Measurements from ENCODE around the gene TLX1. TPM values are rescaled to one million over a fixed set of nuclear protein-coding genes. Genes with fewer than 3 reads are reported as not detected.

TLX1 gene
- total and polyA plus RNA-seq, 8 donors: 0.58 to 7.0 TPM; not detected in 6

DNA sequence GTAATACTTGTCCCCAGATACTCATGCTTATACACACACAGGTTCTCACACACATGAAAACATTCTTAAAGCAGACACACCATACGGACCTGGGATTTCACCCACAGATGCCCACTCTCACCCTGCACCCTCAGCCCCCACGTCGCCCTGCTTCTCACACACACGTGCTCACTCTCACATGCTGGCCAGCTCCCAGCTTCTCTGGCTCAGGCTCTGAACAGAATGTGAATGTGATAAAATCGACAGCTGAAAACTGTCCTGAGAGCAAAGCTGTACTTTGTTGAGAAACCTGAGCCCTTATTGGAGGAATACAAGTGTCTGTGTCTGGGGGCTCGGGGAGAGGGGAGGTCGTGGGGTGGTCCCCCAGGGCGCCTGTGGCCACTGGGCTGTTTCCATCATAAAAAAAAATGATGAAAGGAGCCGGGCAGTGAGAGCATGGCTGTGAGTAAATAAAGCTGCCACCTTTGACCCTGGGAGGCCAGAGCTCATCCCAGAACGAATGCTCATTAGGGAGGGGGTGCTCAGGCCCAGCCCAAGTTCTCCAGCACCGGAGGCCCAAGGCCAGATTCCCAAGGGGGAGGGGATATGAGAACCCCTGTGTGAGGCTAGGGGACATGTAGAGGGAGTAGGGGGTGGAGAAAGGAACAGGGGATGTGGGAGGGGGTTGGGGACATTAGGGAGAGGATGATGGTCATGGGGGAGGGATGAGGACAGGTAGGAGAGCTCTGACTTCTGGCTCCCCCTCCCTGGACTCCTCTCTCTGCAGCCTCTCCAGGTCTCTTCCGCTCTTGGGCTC, 18.1 kb upstream of the TLX1 start:
- no peak overlapping the region for H3K4me3 ChIP-seq
- TF ChIP-seq POLR2A (IDR thresholded peaks at IDR 0.05) (no peak), POLR2AphosphoS5 (IDR thresholded peaks at IDR 0.05) (no peak), EP300 (IDR thresholded peaks at IDR 0.05) (no peak)
- TF ChIP-seq, protein P1, sequence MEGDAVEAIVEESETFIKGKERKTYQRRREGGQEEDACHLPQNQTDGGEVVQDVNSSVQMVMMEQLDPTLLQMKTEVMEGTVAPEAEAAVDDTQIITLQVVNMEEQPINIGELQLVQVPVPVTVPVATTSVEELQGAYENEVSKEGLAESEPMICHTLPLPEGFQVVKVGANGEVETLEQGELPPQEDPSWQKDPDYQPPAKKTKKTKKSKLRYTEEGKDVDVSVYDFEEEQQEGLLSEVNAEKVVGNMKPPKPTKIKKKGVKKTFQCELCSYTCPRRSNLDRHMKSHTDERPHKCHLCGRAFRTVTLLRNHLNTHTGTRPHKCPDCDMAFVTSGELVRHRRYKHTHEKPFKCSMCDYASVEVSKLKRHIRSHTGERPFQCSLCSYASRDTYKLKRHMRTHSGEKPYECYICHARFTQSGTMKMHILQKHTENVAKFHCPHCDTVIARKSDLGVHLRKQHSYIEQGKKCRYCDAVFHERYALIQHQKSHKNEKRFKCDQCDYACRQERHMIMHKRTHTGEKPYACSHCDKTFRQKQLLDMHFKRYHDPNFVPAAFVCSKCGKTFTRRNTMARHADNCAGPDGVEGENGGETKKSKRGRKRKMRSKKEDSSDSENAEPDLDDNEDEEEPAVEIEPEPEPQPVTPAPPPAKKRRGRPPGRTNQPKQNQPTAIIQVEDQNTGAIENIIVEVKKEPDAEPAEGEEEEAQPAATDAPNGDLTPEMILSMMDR (IDR thresholded peaks at IDR 0.05): no peak
- DNase-seq: no peak
- H3K27me3 ChIP-seq: peaks cover 0 to 89% (median 38%) of the 10 kb centered on the region in 3 donors
- 16 to 21% (median 18%) methylated on average over 12 of the region's 12 CpGs for WGBS, 5 donors
- no peak overlapping the region for H3K27ac ChIP-seq
- H3K36me3 ChIP-seq: no peaks in the 10 kb centered on the region
- no peaks in the 10 kb centered on the region for H3K9me3 ChIP-seq
- H3K4me1 ChIP-seq: no peaks in the 10 kb centered on the region
- intact Hi-C loops (cut with DNase I; ENCODE audit: low total_unique reads): no loop called here

DNA sequence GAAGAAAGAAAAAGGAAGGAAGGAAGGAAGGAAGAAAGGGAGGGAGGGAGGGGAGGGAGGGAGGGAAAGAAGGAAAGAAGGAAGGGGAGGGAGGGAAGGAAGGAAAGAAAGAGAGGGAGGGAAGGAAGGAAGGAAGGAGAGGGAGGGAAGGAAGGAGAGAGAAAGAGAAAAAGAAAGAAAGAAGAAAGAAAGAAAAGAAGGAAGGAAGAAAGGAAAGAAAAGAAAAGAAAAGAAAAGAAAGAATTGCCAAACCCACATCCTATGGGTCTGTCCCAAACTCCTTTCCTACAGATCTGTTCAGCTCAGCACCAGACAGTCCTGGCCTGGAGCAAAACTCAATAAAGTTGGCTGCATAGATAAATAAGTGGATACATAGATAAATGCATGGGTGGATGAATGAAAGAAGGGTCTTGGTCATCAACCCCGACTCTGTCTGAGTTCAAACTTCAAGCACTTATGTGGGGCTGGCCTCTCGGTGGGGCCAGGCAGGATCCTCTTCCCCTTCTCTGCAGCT, 17.2 kb upstream of the TLX1 start:
- TF ChIP-seq POLR2A (IDR thresholded peaks at IDR 0.05) (no peak), EP300 (IDR thresholded peaks at IDR 0.05) (no peak), POLR2AphosphoS5 (IDR thresholded peaks at IDR 0.05) (no peak)
- TF ChIP-seq, protein P1 (IDR thresholded peaks at IDR 0.05): no peak
- no peak overlapping the region for H3K27ac ChIP-seq
- DNase-seq: no peak
- H3K4me1 ChIP-seq: no peaks in the 10 kb centered on the region
- H3K27me3 ChIP-seq: peaks cover 0 to 89% (median 34%) of the 10 kb centered on the region in 3 donors
- H3K36me3 ChIP-seq: no peaks in the 10 kb centered on the region
- 51 to 71% (median 57%) methylated on average over 2 of the region's 2 CpGs for WGBS, 5 donors
- no peak overlapping the region for H3K4me3 ChIP-seq
- intact Hi-C loops (cut with DNase I; ENCODE audit: low total_unique reads): no loop called here
- H3K9me3 ChIP-seq: no peaks in the 10 kb centered on the region

DNA sequence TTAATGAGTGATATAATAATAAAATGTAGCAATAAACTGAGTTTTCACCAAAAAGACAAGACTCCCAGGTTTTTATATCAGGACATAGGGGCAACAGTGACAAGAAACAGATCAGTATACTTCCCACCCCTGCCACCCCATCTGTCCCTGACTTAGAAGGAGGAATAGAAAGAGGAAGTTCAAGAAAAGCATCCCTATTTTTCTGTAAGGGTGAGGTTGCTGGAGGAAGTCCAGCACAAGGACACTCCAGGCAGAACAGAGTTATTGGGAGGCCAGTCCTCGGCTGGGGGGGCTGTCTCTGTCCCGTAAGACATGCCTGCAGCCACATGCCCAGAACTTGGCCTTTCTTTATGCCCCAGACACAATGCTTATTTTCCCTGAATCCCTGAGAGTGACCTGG, 16.5 kb upstream of the TLX1 start:
- no peak for TF ChIP-seq EP300 (IDR thresholded peaks at IDR 0.05)
- TF ChIP-seq, protein P1 (IDR thresholded peaks at IDR 0.05): no peak
- TF ChIP-seq POLR2A (IDR thresholded peaks at IDR 0.05): no peak
- no peak for TF ChIP-seq POLR2AphosphoS5 (IDR thresholded peaks at IDR 0.05)
- H3K27me3 ChIP-seq: peaks cover 0 to 89% (median 34%) of the 10 kb centered on the region in 3 donors

DNA sequence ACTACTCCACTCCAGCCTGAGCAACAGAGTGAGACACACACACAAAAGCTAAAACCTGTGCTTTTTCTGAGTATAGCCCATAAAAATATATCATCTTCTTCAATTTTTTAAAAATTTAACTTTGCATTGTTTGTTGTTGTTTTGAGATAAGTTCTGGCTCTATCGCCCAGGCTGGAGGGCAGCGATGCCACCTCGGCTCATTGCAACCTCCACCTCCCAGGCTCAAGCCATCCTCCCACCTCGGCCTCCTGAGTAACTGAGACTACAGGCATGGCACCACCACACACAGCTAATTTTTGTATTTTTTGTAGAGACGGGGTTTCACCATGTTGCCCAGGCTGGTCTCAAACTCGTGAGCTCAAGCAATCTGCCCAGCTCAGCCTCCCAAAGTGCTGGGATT, 14.3 kb upstream of the TLX1 start:
- WGBS, 5 donors: 80 to 94% (median 85%) methylated on average over 6 of the region's 6 CpGs
- no peak overlapping the region for H3K27ac ChIP-seq
- TF ChIP-seq EP300 (IDR thresholded peaks at IDR 0.05): no peak
- TF ChIP-seq POLR2AphosphoS5 (IDR thresholded peaks at IDR 0.05): no peak
- TF ChIP-seq POLR2A (IDR thresholded peaks at IDR 0.05): no peak
- TF ChIP-seq, protein P1 (IDR thresholded peaks at IDR 0.05): no peak
- no peaks in the 10 kb centered on the region for H3K9me3 ChIP-seq
- H3K4me3 ChIP-seq: no peak overlapping the region
- peaks cover 0 to 96% (median 47%) of the 10 kb centered on the region in 3 donors for H3K27me3 ChIP-seq
- no peaks in the 10 kb centered on the region for H3K36me3 ChIP-seq
- DNase-seq: no peak
- peaks cover 5 to 13% (median 13%) of the 10 kb centered on the region in 4 donors for H3K4me1 ChIP-seq
- intact Hi-C loops (cut with DNase I; ENCODE audit: low total_unique reads): no loop called here

More for the DNA sequence above, 16.5 kb upstream of the TLX1 start:
- no peaks in the 10 kb centered on the region for H3K9me3 ChIP-seq
- no peaks in the 10 kb centered on the region for H3K4me1 ChIP-seq
- no peak for DNase-seq
- no peak overlapping the region for H3K4me3 ChIP-seq
- H3K36me3 ChIP-seq: no peaks in the 10 kb centered on the region
- WGBS, 5 donors: 42 to 64% (median 57%) methylated on average over 2 of the region's 2 CpGs
- intact Hi-C loops (cut with DNase I; ENCODE audit: low total_unique reads): no loop called here
- no peak overlapping the region for H3K27ac ChIP-seq
